ENCODE measurements around the gene TIPIN. TPM values are rescaled to one million over a fixed set of nuclear protein-coding genes. Genes with fewer than 3 reads are reported as not detected.
"Not testable (repeated sequence)": the region's sequence is repeated elsewhere in the genome, so short reads cannot be mapped to it uniquely, and the experiment has no call there.

The TIPIN gene
- polyA plus RNA-seq, 5 donors = 15.5 to 21.8 (median 20.5) TPM

DNA sequence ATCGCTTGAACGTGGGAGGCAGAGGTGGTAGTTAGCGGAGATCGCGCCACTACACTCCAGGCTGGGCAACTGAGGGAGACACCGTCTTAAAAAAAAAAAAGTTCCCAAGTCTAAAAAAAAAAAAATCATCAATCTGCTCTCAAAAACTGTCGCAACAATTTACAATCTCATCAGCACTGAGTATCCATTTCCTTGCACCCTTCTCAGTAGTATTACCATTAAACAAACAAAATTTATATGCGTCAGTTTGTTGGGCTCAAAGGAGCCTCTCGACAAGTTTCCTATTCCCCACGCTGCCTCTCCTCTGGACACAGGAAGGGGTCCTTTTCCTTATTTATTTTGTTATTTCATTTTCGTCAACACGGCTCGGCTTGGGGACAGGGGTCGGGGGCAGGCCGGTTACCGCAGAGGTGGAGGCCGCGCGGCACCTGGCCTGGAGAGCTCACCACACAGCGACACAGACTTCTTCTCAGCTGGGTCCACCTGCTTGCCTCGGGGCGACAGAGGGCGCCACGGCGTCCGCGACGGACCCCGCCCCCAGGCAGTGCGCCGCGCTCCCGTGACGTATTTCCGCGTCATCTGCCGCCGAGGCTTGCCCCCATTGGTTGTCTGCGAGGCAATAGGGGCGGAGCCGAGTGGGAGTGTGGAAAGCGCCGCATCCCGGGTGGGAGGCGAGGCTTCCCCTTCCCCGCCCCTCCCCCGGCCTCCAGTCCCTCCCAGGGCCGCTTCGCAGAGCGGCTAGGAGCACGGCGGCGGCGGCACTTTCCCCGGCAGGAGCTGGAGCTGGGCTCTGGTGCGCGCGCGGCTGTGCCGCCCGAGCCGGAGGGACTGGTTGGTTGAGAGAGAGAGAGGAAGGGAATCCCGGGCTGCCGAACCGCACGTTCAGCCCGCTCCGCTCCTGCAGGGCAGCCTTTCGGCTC, 30.0 kb upstream of the TIPIN start, which contains the start of gene MAP2K1:
MAP2K1 (plus strand) TSS at position 709 of the 920 bp plus-strand sequence. CDS start 436 bp downstream, outside the sequence.
- DNase-seq = peak; percentile 98

DNA sequence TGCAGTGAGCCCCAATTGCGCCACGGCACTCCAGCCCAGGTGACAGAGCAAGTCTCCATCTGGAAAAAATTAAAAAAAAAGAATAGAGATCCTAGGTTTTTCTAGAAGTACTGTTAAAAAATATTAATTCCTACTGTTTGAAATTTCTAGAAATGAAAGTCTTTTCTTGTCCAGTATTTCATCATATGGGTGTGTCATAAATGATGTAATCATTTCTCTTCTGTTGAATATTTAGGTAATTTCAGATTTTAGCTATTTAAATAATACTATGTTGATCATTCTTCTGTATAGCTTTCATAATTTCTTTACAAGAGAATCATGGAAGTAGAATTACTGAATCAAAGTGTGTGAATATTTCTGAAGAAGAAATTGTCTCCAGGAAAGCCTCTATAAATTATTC, 24.9 kb upstream of the TIPIN start:
- DNase-seq = not testable (repeated sequence)

DNA sequence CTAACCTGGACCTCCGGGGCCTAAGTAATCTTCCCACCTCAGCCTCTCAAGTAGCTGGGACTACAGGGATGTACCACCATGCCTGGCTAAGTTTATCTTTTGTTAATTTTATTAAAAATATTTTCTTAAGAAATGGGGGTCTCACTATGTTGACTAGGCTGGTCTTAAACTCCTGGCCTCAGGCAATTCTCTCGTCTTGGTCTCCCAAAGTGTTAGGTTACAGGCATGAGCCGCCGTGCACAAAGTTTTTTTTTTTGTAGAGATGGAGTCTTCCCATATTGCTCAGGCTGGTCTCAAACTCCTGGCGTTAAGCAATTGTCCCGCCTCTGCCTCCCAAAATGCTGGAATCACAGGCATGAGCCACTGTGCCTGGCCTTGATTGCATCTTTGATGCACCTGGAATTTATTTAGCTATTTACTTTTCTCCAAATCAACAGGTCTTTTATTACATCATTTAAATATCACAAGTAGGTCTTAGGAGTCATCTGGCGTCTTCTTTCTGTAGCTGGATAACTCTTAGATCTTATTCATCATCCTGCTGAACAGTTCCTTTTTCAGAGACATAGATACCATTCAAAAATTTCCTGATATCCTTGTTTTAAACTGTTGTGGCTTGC, 22.4 kb upstream of the TIPIN start:
- no peak for DNase-seq

DNA sequence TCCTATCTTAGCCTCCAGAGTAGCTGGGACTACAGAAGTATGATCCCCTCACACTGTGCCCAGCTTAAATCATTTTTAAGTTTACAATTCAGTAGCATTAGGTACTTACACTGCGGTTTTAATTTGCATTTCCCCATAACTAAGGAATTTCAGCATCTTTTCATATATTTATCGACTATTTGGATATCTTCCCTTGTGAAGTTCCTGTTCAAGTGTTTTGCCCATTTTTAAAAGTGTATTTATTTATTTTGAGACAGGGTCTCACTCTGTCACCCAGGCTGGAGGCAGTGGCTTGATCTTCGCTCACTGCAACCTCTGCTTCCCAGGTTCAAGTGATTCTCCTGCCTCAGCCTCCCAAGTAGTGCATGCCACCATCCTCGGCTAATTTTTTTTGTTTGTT, 17.7 kb upstream of the TIPIN start:
- DNase-seq = no peak

DNA sequence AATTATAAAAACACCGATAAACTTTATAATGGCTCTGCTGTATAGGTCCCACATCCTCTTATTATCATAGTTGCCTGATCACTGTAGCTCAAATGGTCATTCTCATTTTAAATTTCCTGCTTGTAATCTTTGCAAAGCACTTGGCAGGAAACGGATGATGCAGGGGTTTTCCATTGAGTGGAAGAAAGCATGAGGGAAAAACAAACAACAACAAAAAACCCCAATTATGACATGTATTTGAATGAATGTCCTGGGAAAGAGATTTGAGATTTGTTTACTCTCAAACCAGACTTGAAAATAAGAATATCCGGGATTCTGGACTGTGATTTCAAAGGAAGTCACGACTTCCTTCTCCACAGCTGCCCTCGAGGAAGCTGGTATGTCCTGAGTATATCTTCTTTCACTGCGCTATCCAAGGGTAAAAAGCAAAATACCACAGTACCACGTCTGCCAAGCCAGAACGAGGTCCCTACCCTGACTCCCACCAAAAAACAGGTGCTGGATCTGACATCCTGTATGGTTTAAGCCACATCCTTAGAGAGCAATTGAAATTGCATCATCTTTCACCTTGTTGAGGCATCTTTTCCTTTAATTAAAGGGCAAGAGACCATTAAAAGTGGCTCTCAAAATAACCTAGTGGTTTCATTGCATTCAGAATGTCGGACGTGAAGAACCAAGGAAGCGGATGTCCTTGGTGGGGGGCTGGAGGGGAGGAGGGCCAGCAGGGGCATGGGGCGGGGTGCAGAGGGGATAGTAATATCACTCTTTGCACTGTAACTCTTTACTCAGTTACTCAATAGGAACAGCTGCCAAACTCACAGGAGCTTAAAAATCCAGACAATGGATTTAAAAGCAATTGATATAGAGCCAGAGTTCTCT, 13.5 kb upstream of the TIPIN start:
- DNase-seq = peak; percentile 28 to 40

DNA sequence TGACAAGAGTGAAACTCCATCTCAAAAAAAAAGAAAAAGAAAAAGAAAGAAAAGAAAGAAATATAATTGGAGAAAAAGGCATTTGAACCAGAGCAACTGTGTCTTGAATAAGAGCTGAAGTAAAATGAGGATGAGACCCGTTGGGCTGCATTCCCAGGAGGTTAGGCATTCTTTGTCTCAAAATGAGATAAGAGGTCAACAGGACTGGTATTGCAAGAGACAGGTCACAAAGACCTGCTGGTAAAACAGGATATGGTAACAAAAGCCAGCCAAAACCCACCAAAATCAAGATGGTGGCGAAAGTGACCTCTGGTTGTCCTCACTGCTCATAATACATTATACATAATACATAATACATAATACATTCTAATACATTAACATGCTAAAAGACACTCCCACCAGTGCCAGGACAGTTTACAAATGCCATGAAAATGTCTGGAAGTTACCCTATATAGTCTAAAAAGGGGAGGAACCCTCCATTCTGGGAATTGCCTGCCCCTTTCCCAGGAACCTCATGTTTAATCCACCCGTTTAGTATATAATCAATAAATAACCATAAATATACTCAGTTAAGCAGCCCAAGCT, 8.6 kb upstream of the TIPIN start:
- no peak for DNase-seq

DNA sequence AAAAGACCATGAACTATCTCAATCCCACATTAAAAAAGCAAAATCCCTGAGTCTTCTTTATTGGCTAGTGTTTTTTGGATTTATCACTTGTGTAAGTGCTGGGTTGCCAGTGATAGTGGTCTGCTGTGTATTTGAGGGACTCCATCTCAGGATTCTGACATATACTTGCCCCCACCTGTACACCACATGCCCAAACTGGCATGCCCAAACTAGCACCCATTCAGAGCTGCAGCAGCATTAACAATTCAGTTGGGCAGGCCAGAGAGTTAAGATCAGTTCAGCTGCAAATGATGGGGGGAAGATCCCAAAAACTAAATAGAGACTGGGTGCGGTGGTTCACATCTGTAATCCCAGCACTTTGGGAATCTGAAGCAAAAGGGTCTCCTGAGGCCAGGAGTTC, 6.3 kb upstream of the TIPIN start:
- no peak for DNase-seq

DNA sequence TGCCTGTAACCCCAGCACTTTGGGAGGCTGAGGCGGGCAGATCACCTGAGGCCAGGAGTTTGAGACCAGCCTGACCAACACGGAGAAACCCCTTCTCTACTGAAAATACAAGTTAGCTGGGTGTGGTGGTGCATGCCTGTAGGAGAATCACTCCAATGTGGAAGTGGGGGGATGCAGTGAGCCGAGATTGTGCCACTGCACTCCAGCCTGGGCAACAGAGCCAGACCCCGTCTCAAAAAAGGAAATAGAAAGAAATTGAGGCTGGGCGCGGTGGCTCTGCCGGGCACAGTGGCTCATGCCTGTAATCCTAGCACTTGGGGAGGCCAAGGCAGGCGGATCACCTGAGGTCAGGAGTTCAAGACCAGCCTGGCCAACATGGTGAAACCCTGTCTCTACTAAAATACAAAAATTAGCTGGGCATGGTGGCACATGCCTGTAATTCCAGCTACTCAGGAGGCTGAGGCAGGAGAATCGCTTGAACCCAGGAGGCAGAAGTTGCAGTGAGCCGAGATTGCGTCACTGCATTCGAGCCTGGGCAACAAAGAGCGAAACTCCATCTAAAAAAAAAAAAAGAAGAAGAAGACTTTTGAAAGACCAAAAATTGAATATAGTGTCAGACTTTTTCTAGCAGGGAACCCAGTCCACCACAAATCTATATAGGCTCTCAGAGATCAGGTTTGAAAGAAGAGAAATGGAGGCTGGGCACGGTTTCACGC, 5.4 kb upstream of the TIPIN start:
- not testable (repeated sequence) for DNase-seq

DNA sequence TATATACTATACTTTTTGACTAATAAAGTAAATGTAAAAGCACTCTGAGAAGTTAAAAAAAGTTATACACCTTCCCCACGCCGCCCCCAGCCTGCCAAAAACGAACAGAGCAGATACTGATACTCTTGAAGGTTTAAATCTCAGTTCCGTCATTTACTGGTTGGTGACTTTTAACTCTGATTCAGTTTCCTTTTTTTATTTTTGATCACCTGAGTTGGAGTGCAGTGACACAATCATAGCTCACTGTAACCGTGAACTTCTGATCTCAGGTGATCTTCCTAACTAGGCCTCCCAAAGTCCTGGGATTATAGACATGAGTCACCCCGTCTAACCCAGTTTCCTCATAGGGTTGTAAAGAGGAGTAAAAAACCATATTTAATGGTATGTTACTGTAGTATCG, 3.3 kb upstream of the TIPIN start:
- DNase-seq = no peak

DNA sequence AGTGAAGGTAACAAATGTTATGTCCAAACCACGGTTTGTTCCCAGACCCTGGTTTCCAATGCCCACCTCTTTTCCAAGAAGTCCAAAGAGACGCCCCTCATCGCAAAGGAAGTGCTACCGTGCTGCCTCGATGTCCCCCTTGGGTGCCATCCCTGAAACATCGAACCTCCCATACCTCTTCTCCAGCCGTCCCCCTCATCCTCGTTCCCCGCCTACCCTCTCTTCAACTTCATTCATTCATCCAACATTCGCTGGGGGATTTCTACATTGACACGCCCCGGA, 467 bp downstream of the TIPIN start:
- DNase-seq = no peak

DNA sequence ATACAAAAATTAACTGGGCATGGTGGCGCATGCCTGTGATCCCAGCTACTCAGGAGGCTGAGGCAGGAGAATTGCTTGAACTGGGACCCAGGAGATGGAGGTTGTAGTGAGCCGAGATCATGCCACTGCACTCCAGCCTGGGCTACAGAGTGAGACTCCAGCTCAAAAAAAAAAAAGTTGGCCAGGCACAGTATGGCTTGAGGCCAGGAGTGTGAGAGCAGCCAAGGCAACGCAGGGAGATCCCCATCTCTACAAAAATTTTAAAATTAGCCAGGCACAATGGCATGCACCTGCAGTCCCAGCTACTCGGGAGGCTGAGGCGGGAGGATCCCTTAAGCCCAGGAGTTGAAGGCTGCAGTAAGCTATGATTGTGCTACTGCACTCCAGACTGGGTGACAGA, 8.0 kb downstream of the TIPIN start:
- DNase-seq = not testable (repeated sequence)

DNA sequence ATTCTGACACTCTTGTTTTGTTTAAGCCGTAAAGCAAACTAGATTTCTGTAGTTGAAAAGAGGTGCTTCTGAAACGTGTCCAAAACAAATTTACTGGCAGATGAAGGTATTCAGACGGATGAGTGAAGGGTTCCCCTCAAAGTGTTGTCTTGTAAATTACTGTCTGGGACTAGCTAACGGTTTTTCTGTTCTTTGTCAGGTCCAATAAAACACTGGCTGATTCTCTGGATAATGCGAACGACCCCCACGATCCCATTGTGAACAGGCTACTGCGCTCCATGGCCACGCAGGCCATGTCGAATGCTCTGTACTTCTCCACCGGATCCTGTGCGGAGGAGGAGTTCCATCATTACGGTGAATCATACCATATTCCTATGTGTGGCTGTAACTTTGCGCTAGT, 27.7 kb downstream of the TIPIN start:
- DNase-seq = no peak

DNA sequence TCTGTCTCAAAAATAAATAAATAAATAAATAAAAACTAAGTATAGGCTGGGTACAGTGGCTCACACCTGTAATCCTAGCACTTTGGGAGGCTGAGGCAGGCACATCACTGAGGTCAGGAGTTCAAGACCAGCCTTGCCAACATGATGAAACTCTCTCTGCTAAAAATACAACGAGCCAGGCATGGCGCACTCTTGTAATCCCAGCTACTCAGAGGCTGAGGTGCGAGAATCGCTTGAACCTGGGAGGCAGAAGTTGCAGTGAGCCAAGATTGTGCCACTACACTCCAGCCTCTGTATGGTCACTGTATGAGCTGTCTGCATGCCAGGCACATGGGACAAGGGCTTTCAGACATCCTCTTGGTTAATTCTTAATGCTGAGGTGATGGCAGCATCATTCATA, 28.7 kb downstream of the TIPIN start:
- DNase-seq = no peak

DNA sequence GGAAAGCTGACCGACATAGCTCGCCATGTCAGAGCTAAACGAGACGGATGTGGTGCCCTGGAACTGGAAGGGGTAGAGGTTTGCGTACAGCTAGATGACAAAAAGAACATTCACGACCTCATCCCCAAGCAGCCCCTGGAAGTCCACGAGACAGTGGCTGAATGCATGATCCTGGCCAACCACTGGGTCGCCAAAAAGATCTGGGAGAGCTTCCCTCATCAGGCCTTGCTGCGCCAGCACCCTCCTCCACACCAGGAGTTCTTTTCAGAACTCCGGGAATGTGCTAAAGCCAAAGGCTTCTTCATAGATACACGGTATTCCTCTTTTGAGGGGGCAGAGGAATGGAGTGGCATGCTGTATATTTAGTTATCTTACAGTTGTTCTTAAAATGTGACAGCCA, 30.4 kb downstream of the TIPIN start:
- DNase-seq = no peak

DNA sequence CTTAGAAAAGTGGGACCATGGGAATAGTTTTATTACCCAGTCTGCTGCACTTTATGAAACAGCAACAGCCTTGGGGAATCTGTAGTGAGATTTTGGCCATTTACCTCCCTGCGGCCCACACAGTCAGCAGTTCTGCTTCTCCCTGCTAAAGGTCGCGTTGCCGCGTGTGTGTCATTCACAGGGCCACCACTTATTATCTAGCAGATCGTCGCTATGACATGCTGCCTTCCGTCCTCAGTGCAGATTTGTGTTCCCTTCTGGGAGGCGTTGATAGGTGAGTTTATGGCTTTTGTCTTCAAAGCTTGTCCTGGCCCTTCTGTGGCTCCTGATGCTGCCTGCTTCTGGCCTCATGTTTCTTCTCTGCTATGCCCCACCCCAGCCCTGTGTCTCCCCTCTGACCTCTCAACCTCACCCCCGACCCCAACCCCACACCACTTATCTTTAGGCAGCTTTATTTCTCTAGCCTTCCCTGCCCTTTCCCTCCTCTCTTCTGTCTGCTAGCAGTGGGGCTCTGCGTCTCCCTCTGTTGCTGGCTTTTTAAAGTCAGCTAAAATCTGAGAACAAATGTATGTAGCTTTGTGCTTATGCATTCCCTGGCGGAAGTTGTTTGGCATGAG, 33.1 kb downstream of the TIPIN start:
- peak; percentile 2 to 4 for DNase-seq

DNA sequence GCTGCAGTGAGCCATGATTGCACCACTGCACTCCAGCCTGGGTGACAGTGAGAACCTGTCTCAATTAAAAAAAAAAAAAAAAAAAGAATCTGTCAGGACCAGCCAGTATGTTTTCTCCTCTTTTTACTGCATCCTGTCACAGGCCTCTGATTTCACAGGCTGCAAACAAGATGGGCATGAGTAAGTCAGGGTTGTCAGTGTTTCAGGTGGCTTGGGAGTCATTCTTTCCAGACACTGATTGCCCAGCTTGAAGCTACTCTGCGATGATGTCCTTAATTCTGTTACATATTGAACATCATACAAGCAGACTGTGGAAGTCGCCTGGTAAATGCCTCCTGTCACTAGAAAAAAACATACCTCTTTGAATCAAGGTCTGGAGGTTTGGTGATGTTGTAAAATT, 44.3 kb downstream of the TIPIN start:
- DNase-seq = no peak

DNA sequence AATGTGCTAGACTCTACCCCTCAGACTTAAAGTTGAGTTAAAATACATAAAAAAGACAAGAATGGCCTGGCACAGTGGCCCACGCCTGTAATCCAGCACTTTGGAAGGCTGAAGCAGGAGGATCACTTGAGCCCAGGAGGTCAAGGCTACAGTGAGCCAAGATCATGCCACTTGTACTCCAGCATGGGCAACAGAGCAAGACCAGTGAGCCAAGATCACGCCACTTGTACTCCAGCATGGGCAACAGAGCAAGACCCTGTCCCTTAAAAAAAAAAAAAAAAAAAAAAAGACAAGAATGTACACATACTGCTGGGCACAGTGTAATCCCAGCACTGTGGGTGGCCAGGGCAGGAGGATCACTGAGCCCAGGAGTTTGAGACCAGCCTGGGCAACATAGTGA, 45.7 kb downstream of the TIPIN start:
- DNase-seq = no peak

DNA sequence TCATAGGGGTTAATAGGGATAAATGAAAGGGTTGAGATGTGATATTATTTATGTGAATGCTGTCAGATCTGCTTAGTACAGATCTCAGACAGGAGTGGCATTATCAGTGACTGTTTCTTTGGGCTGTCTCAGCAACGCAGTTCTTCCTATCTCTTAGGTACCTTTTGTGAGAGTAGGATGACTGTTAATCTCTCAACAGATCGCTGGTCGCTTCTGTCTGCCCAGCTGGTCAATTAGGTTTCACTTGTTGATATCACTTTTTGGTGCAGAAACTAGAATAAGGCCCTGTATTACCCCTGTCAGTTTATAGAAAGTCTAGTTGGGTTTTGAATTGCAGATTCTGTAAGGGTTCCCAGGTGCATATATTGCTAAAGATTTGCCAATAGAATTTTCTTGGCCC, 46.7 kb downstream of the TIPIN start:
- no peak for DNase-seq

DNA sequence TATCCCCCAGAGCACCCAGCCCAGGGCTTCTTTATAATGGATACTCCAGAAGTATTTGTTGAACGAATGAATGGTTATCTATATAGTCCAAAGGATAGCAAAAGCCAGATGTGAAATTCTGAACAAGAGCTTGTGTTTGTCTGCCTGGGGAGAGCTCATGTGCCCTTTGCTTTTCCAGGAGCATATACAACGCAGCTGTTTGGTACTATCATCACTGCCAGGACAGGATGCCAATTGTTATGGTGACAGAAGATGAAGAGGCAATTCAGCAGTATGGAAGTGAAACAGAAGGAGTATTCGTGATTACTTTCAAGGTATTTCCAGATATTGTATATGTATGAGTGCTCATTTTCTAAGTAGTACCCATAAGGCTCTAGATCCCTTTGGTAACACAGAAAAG, 48.0 kb downstream of the TIPIN start:
- DNase-seq = no peak

DNA sequence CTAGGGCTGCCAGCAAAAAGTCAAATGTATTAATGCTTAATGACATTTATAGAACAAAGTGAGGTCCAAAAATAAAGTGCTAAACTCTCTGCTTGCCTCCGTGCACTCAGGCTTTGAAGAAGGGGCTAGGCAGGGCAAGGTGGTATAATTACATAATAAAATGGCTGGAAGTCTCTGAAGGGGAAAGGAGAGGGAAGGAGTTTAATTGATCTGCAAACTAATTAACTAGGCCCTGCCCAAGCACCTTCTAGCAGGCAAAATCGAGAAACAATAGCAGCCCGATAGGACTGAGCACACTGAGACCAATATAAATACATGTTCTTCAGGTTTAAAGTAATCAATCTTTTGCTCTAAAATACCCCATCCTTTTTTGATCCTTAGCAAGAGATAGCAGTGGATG, 50.1 kb downstream of the TIPIN start:
- DNase-seq = no peak

DNA sequence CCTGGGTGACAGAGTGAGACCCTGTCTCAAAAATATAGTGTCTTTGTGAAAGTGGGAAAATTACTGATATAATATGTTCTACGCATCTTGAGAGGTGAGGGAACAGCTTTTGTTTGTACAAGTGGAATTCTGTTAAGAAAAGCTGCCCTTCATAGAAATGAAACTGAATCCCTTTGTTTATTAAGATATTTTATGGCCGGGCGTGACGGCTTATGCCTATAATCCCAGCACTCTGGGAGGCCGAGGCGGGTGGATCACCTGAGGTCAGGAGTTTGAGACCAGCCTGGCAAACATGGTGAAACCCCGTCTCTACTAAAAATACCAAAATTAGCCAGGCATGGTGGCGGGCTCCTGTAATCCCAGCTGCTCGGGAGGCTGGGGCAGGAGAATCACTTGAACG, 52.1 kb downstream of the TIPIN start:
- not testable (repeated sequence) for DNase-seq
